H1 (cell line): ENCODE measurements around the gene HSD17B2. TPM values are rescaled to one million over a fixed set of nuclear protein-coding genes. Genes with fewer than 3 reads are reported as not detected.

Experiments used
- CTCF ChIA-PET: fragments of 300-600 bp; sonication (Branson Sonifier 250); formaldehyde crosslinking; loops from one replicate; lab custom pipeline; 2021; ENCODE audit not compliant: partially characterized antibody; lab: Charles Lee
- POLR2A ChIA-PET: fragments of 300-600 bp; sonication (Branson Sonifier 250); formaldehyde crosslinking; loops from one replicate; lab custom pipeline; 2021; ENCODE audit warnings: inconsistent platforms; ENCODE audit not compliant: partially characterized antibody; lab: Charles Lee
- DNase-seq, 2 experiments: peaks; one replicate each; pipeline versions ENCODE4 v3.0.0 to v3.0.0-alpha.2; 2010 to 2022; ENCODE audit warnings: low spot score in 2 of 2, low read depth in 1 of 2, mixed read lengths in 1 of 2
- FAIRE-seq: peaks from 2 replicates; lab custom pipeline; 2011; peaks lifted over from hg19 to GRCh38; lab: Jason Lieb, UNC
- H2AFZ ChIP-seq: 2 replicates; pipeline ENCODE4 v1.8.1; 2012; ENCODE audit warnings: low read length, inconsistent platforms
- H2AK5ac ChIP-seq: 2 replicates; pipeline ENCODE4 v1.6.1; 2013; ENCODE audit warnings: low read depth, low read length
- H2BK120ac ChIP-seq: replicated peaks from 2 replicates; pipeline ENCODE3; 2013; ENCODE audit warnings: low read depth, low read length, inconsistent platforms
- H2BK12ac ChIP-seq: 2 replicates; pipeline ENCODE4 v1.6.1; 2013; ENCODE audit warnings: low read depth, low read length
- H2BK15ac ChIP-seq: 2 replicates; pipeline ENCODE4 v1.6.1; 2013; ENCODE audit warnings: low read length
- H2BK20ac ChIP-seq: 2 replicates; pipeline ENCODE4 v1.6.1; 2013; ENCODE audit warnings: low read length
- H2BK5ac ChIP-seq: 2 replicates; pipeline ENCODE4 v1.6.1; 2013; ENCODE audit warnings: low read depth, low read length
- H3K14ac ChIP-seq: 2 replicates; pipeline ENCODE4 v1.6.1; 2013; ENCODE audit warnings: inconsistent platforms; ENCODE audit not compliant: insufficient read length
- H3K18ac ChIP-seq: 2 replicates; pipeline ENCODE4 v1.6.1; 2013; ENCODE audit warnings: low read length; ENCODE audit errors: extremely low read depth
- H3K23ac ChIP-seq: 2 replicates; pipeline ENCODE4 v1.6.1; 2013; ENCODE audit warnings: inconsistent platforms; ENCODE audit not compliant: insufficient read length
- H3K23me2 ChIP-seq: 2 replicates; pipeline ENCODE4 v1.6.1; 2013; ENCODE audit warnings: low read depth, low read length
- H3K27ac ChIP-seq: 2 replicates; pipeline ENCODE4 v1.6.1; 2011; ENCODE audit warnings: low read depth, low read length, inconsistent platforms
- H3K27me3 ChIP-seq, 4 experiments: replicated peaks in 1 of 4; 1 replicate in 1 of 4; 2 replicates in 3 of 4; pipeline versions ENCODE4 v1.6.1 to v1.8.1; 2011 to 2013; ENCODE audit warnings: low read length in 3 of 4, mild to moderate bottlenecking in 3 of 4, inconsistent platforms in 2 of 4, mixed read lengths in 2 of 4, moderate library complexity in 1 of 4; ENCODE audit not compliant: control insufficient read depth in 3 of 4, insufficient read depth in 3 of 4; ENCODE audit errors: extremely low read depth in 1 of 4
- H3K36me3 ChIP-seq, 4 experiments: 2 replicates each; pipeline versions ENCODE4 v1.6.1 to v1.8.1; 2011 to 2013; ENCODE audit warnings: mild to moderate bottlenecking in 4 of 4, low read length in 3 of 4, moderate library complexity in 2 of 4, control low read depth in 1 of 4, inconsistent platforms in 1 of 4; ENCODE audit not compliant: insufficient read depth in 4 of 4, control insufficient read depth in 2 of 4
- H3K4ac ChIP-seq: replicated peaks from 2 replicates; pipeline ENCODE3; 2013; ENCODE audit warnings: low read length, low read depth, mixed read lengths, inconsistent platforms; ENCODE audit not compliant: insufficient read length
- H3K4me1 ChIP-seq, 4 experiments: replicated peaks in 1 of 4; 1 replicate in 1 of 4; 2 replicates in 3 of 4; pipeline versions ENCODE4 v1.6.1 to v1.8.1; 2011 to 2013; ENCODE audit warnings: low read length in 3 of 4, inconsistent platforms in 2 of 4, mixed read lengths in 1 of 4; ENCODE audit not compliant: insufficient read depth in 4 of 4, control insufficient read depth in 3 of 4
- H3K4me2 ChIP-seq, 2 experiments: 2 replicates each; pipeline versions ENCODE4 v1.6.1 to v1.8.1; 2011 to 2013; ENCODE audit warnings: low read depth in 2 of 2, low read length in 2 of 2, control low read depth in 1 of 2, inconsistent platforms in 1 of 2, mild to moderate bottlenecking in 1 of 2; ENCODE audit not compliant: insufficient read depth in 1 of 2
- H3K4me3 ChIP-seq, 4 experiments: fragments of 200-600, 300-600 bp in 1 of 4; sonication (generic), shearing (Covaris generic), sonication (Bioruptor Twin) in 1 of 4; 2 replicates each; pipeline versions ENCODE4 v1.5.1 to v1.8.1; 2011 to 2016; ENCODE audit warnings: low read length in 4 of 4, low read depth in 3 of 4, control low read depth in 2 of 4, inconsistent platforms in 2 of 4, mild to moderate bottlenecking in 2 of 4, mixed read lengths in 1 of 4, moderate library complexity in 1 of 4; ENCODE audit not compliant: insufficient read depth in 2 of 4; ENCODE audit errors: extremely low read depth in 1 of 4
- H3K56ac ChIP-seq: replicated peaks from 2 replicates; pipeline ENCODE3; 2013; ENCODE audit warnings: low read depth, mild to moderate bottlenecking, mixed read lengths, low read length, inconsistent platforms; ENCODE audit not compliant: insufficient read length
- H3K79me1 ChIP-seq: 2 replicates; pipeline ENCODE4 v1.6.1; 2013; ENCODE audit warnings: low read depth, low read length, control low read depth
- H3K79me2 ChIP-seq, 2 experiments: 2 replicates each; pipeline versions ENCODE4 v1.6.1 to v1.8.1; 2012 to 2013; ENCODE audit warnings: low read length in 2 of 2, mild to moderate bottlenecking in 2 of 2, inconsistent platforms in 1 of 2; ENCODE audit not compliant: insufficient read depth in 2 of 2, control insufficient read depth in 1 of 2
- H3K9ac ChIP-seq, 4 experiments: replicated peaks in 1 of 4; 1 replicate in 1 of 4; 2 replicates in 3 of 4; pipeline versions ENCODE4 v1.6.1 to v1.8.1; 2011 to 2013; ENCODE audit warnings: low read depth in 3 of 4, low read length in 3 of 4, control low read depth in 2 of 4, mild to moderate bottlenecking in 2 of 4, moderate library complexity in 2 of 4, inconsistent platforms in 1 of 4; ENCODE audit errors: extremely low read depth in 1 of 4
- H3K9me3 ChIP-seq, 2 experiments: 2 replicates each; pipeline versions ENCODE4 v1.6.1 to v1.8.1; 2012 to 2013; ENCODE audit warnings: mild to moderate bottlenecking in 2 of 2, moderate library complexity in 2 of 2, control low read depth in 1 of 2, inconsistent platforms in 1 of 2, low read depth in 1 of 2, low read length in 1 of 2, mixed read lengths in 1 of 2; ENCODE audit not compliant: insufficient read depth in 2 of 2
- H4K20me1 ChIP-seq, 2 experiments: replicated peaks in 1 of 2; 2 replicates each; pipeline versions ENCODE3 to v1.8.1; 2011 to 2013; ENCODE audit warnings: inconsistent platforms in 2 of 2, low read length in 2 of 2, mild to moderate bottlenecking in 1 of 2; ENCODE audit not compliant: insufficient read depth in 2 of 2, control insufficient read depth in 1 of 2
- H4K5ac ChIP-seq: 2 replicates; pipeline ENCODE4 v1.6.1; 2013; ENCODE audit warnings: low read length, low read depth, mixed read lengths, inconsistent platforms; ENCODE audit not compliant: insufficient read length
- H4K8ac ChIP-seq: 2 replicates; pipeline ENCODE4 v1.8.0; 2013; ENCODE audit warnings: mild to moderate bottlenecking, moderate library complexity, low read length, inconsistent platforms; ENCODE audit not compliant: insufficient read depth; ENCODE audit errors: extremely low read depth
- H4K91ac ChIP-seq: replicated peaks from 2 replicates; pipeline ENCODE3; 2013; ENCODE audit warnings: low read length, mixed read lengths, inconsistent platforms; ENCODE audit not compliant: insufficient read length
- WGBS, 2 experiments: shearing (Covaris generic) in 1 of 2; methylation state at CpG; one replicate each; pipeline versions ENCODE4 v1.1.6 to v1.1.7; 2013 to 2015; ENCODE audit warnings: low lambda C conversion rate in 2 of 2, mixed read lengths in 2 of 2, inconsistent platforms in 1 of 2, low coverage in 1 of 2, missing lambda C conversion rate in 1 of 2; ENCODE audit not compliant: insufficient replicate concordance in 2 of 2, insufficient coverage in 1 of 2, insufficient read length in 1 of 2; ENCODE audit errors: extremely low coverage in 1 of 2, missing lambda C conversion rate in 1 of 2; 5-methylcytosine and 5-hydroxymethylcytosine counted together
- polyA plus RNA-seq, 7 experiments: library from polyadenylated mRNA; depleted of rRNA in 3 of 7; stranded (reverse) in 5 of 7; unstranded in 2 of 7; fragments of >200 nt in 5 of 7; fragments of 200-250 nt in 2 of 7; gene quantifications; 1 replicate in 5 of 7; 2 replicates in 1 of 7; 4 replicates in 1 of 7; pipeline versions ENCODE4 v1.2.1 to v1.2.3, GENCODE V29; 2011 to 2013; ENCODE audit warnings: missing spikeins in 2 of 7, mixed read lengths in 2 of 7
- total RNA-seq: library from RNA; stranded (reverse); fragmentation: NEBNext Ultra II Directional; extraction: Animal tissue kit (Norgen Biotek cat#: 25700); gene quantifications from 2 replicates; pipeline ENCODE4 v1.2.1, GENCODE V29; 2021

HSD17B2 gene
- total and polyA plus RNA-seq, 2 of the 8 experiments (the other 6 are each of a cell fraction or from before 2014, with no cell fraction given), result not detected

DNA sequence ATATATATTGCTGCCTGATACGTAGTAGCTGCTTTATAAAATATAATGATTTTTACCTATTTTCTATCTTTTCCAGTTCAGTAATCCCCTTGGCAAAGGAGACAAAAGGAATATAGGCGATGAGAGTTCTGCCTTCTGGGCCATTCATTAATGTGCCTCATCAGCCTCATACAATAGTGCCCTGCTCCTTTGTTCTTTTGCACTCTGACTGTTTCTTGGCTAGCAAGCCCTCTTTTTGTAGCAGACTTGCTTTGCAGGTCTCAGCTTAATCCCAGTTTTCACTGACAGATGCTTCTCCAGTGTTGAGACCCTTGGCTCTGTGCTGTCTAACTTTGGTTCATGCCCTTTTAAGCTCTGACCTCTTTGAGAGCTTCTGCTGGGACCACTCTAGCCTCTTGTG lies 10.4 kb downstream of the HSD17B2 start:
- WGBS, 2 experiments, result 63% methylated on average over 2 of the region's 2 CpGs; no CpG with 5 or more reads in 1 of the 2 experiments
- ChIA-PET POLR2A (no interaction called here), CTCF (interaction anchor here (0.7 to 2.8 kb wide), 9 partner anchors 9 to 186 kb away, joined by 3 to 19 read pairs (median 4); no protein-coding TSS in a partner anchor)
- Histone ChIP-seq H4K91ac (no peak overlapping the region), H2AFZ (no peak overlapping the region), H2BK15ac (no peak overlapping the region), H3K79me1 (no peaks in the 10 kb centered on the region), H3K18ac (no peak overlapping the region), H4K8ac (no peak overlapping the region), H3K9ac (no peak overlapping the region), H2BK12ac (no peak overlapping the region), H3K79me2 (no peaks in the 10 kb centered on the region), H3K9me3 (no peaks in the 10 kb centered on the region), H4K5ac (no peak overlapping the region), H3K4ac (no peak overlapping the region), H2BK120ac (no peak overlapping the region), H3K27me3 (no peaks in the 10 kb centered on the region), H3K4me1 (no peaks in the 10 kb centered on the region), H3K4me3 (no peak overlapping the region), H3K4me2 (no peak overlapping the region), H2BK20ac (no peak overlapping the region), H3K23ac (no peak overlapping the region), H3K36me3 (no peaks in the 10 kb centered on the region), H2BK5ac (no peak overlapping the region), H3K27ac (no peak overlapping the region), H4K20me1 (no peaks in the 10 kb centered on the region), H3K14ac (no peak overlapping the region), H3K23me2 (no peaks in the 10 kb centered on the region; the same call in 1 of the 2 replicates), H2AK5ac (no peak overlapping the region), H3K56ac (no peak overlapping the region)
- DNase-seq, result no peak
- FAIRE-seq, result no peak
